Measurements from ENCODE around the gene TSPAN33.

Gene TSPAN33

DNA sequence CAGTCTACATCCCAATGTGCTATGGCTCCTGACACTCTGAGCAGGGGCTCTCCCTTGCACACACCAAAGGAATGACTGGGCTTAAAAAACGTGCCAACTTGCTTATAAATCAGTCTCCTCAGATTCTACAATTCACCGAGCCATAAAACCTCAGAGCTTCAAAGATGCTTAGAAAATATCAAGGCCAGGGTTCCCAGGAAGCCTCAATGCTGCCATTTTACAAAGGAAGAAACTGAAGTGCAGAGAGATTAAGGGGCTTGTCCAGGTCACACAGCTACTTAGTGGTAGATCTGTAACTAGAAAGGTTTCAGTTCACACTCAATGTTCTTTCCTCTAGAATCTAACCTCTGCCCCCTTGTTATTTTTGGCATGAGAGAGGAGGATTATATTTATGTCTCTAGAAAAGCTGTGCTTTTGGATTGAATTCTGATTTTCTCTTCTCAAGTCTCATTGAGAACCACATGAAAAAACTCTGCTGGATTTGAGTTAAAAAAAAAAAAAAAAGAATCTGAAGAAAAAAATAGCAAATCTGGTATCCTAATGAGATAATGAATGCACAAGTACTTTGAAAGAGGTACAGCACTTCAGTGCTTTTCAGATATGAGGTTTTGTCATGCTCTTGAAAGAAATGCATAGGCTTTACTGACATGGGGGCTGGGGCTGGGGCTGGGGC lies 22.3 kb upstream of the TSPAN33 start:
- TF ChIP-seq, protein P1, sequence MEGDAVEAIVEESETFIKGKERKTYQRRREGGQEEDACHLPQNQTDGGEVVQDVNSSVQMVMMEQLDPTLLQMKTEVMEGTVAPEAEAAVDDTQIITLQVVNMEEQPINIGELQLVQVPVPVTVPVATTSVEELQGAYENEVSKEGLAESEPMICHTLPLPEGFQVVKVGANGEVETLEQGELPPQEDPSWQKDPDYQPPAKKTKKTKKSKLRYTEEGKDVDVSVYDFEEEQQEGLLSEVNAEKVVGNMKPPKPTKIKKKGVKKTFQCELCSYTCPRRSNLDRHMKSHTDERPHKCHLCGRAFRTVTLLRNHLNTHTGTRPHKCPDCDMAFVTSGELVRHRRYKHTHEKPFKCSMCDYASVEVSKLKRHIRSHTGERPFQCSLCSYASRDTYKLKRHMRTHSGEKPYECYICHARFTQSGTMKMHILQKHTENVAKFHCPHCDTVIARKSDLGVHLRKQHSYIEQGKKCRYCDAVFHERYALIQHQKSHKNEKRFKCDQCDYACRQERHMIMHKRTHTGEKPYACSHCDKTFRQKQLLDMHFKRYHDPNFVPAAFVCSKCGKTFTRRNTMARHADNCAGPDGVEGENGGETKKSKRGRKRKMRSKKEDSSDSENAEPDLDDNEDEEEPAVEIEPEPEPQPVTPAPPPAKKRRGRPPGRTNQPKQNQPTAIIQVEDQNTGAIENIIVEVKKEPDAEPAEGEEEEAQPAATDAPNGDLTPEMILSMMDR (IDR thresholded peaks at IDR 0.05) = no peak
- H3K4me3 ChIP-seq = no peak overlapping the region
- H3K27ac ChIP-seq = no peak overlapping the region
- DNase-seq (ENCODE audit: low spot score) = no peak

DNA sequence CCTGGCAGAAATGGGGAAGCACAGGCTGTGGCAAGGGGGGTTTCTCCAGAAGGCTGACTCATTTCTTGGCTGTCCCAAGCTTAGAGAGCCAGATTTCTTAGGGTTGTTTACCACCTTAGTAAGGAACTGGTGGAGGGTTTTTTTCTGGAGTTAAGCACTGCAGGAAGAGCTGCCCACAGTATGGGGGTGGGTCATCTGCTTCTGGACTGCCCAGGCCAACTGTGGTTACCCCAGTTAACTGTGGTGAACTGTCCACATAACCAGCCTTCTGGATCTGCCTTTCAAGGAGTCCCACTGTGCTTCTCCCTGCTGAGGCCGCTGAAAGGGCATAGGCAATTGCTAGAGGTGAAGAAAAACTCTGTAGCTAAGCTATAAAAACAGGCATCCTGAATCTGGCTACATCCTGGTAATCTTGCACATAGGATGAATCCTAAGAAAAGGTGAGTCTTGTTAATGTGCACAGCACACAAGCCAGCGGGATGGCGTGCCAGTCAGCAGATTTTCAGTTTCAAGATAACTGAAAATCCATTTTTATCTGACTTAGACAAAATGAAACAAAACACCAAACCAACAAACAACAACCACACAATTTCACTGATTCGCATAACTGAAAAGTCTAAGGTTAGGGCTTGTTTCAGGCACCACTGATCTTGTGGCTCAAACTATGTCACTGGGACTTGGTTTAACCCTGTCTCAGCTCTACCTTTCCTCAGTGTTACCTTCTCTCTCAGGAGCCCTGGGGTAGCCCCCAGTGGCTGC lies 21.6 kb upstream of the TSPAN33 start:
- no peak for DNase-seq (ENCODE audit: low spot score)
- Histone ChIP-seq H3K4me3 (no peak overlapping the region), H3K27ac (no peak overlapping the region)
- TF ChIP-seq, protein P1 (IDR thresholded peaks at IDR 0.05) = no peak

DNA sequence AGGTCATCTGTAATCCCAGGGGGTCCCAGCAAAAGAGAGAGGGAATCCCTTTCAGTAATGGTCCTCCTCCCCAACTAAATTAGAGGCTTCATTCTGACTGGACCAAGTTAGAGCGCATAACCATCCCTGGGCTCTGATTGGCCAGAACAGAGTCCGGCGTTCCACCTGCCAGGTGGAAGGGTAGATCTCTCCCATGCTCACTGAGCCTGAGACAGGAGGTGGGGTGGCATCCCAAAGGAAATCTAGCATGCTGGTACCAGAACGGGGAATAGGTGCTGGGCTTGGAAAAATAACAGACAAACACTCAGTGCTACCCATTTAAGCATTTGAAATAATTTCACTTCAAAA lies 21.0 kb upstream of the TSPAN33 start:
- no peak for DNase-seq (ENCODE audit: low spot score)

DNA sequence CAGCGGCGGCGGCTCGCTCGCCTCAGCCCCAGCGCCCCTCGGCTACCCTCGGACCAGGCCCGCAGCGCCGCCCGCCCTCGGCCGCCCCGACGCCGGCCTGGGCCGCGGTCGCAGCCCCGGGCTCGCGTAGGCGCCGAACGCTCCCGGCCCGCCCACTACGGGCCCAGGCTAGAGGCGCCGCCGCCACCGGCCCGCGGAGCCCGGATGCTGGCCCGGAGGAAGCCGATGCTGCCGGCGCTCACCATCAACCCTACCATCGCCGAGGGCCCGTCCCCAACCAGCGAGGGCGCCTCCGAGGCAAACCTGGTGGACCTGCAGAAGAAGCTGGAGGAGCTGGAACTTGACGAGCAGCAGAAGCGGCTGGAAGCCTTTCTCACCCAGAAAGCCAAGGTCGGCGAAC lies 18.2 kb upstream of the TSPAN33 start:
- H3K4me3 ChIP-seq = no peak overlapping the region
- TF ChIP-seq, protein P1 (IDR thresholded peaks at IDR 0.05) = no peak
- no peak overlapping the region for H3K27ac ChIP-seq
- DNase-seq (ENCODE audit: low spot score) = no peak

More for the DNA sequence above, 21.0 kb upstream of the TSPAN33 start:
- Histone ChIP-seq H3K27ac (no peak overlapping the region), H3K4me3 (no peak overlapping the region)
- TF ChIP-seq, protein P1 (IDR thresholded peaks at IDR 0.05) = no peak

DNA sequence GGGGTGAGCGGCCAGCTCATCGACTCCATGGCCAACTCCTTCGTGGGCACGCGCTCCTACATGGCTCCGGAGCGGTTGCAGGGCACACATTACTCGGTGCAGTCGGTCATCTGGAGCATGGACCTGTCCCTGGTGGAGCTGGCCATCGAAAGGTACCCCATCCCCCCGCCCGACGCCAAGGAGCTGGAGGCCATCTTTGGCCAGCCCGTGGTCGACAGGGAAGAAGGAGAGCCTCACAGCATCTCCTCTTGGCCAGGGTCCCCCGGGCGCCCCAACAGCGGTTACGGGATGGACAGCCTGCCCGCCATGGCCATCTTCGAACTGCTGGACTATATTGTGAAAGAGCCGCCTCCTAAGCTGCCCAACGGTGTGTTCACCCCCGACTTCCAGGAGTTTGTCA lies 17.4 kb upstream of the TSPAN33 start:
- TF ChIP-seq, protein P1 (IDR thresholded peaks at IDR 0.05) = no peak
- DNase-seq (ENCODE audit: low spot score) = no peak
- no peak overlapping the region for H3K27ac ChIP-seq
- H3K4me3 ChIP-seq = no peak overlapping the region

DNA sequence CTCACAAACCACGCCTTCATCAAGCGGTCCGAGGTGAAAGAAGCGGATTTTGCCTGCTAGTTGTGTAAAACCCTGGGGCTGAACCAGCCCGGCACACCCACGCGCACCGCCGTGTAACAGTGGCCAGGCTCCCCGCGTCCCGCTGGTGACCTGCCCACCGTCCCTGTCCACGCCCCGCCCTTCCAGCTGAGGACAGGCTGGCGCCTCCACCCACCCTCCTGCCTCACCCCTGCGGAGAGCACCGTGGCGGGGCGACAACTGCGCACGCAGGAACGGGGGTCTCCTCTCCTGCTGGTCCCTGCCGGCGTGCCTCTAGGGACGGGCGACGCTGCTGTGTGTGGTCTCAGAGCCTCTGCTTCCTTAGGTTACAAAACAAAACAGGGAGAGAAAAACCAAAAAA lies 16.9 kb upstream of the TSPAN33 start:
- Histone ChIP-seq H3K27ac (no peak overlapping the region), H3K4me3 (no peak overlapping the region)
- TF ChIP-seq, protein P1 (IDR thresholded peaks at IDR 0.05) = no peak
- DNase-seq (ENCODE audit: low spot score) = no peak

Data from coronary artery (tissue), 2 donors.